Activated naive CD8-positive, alpha-beta T cell treated with anti-CD3 and anti-CD28 coated beads, Interleukin-2, amount 10 ng/mL, durations not matched to agents 7 days and 5 days (primary cell): Measurements from ENCODE around the gene ARHGEF4. TPM values are rescaled to one million over a fixed set of nuclear protein-coding genes. Genes with fewer than 3 reads are reported as not detected.

Experiments
- ATAC-seq: fragments of 150-1000 bp; cut with Tn5 transposase; one replicate; pipeline ENCODE4 v1.10.0; 2021; ENCODE audit warnings: low read depth, moderate library complexity
- POLR2A ChIA-PET: fragments of 350-600 bp; sonication (Branson Sonifier 250); formaldehyde crosslinking; loops from one replicate; lab custom pipeline; 2021; ENCODE audit warnings: antibody characterized with exemption; lab: Charles Lee
- DNase-seq: peaks from one replicate; pipeline ENCODE4 v3.0.0; 2021
- H3K27ac Mint-ChIP-seq: one replicate; pipeline ENCODE4 v1.8.0; 2022; ENCODE audit warnings: mild to moderate bottlenecking, mixed read lengths
- H3K27me3 Mint-ChIP-seq: one replicate; pipeline ENCODE4 v1.8.0; 2022; ENCODE audit warnings: mild to moderate bottlenecking, moderate library complexity, mixed read lengths
- H3K36me3 Mint-ChIP-seq: one replicate; pipeline ENCODE4 v1.8.0; 2021; ENCODE audit warnings: mild to moderate bottlenecking, mixed read lengths
- H3K4me1 Mint-ChIP-seq: one replicate; pipeline ENCODE4 v1.8.0; 2021; ENCODE audit warnings: mixed read lengths
- H3K4me3 Mint-ChIP-seq: one replicate; pipeline ENCODE4 v1.8.0; 2022; ENCODE audit warnings: mild to moderate bottlenecking, moderate library complexity, mixed read lengths
- H3K9me3 Mint-ChIP-seq: one replicate; pipeline ENCODE4 v1.8.0; 2021; ENCODE audit warnings: mixed read lengths
- total RNA-seq, 2 experiments: library from RNA; stranded (reverse); gene quantifications; one replicate each; pipeline ENCODE4 v1.2.3, GENCODE V29; 2021

ARHGEF4 gene
- total RNA-seq, 2 experiments from 2014 or later, result 3.7 to 5.4 TPM

GRCh38 chr2:130966149-130966774 is 129.5 kb downstream of the ARHGEF4 start:
- Mint-ChIP-seq H3K27me3 (peaks cover 60% of the 10 kb centered on the region), H3K9me3 (no peaks in the 10 kb centered on the region), H3K4me1 (peaks cover 19% of the 10 kb centered on the region)

GRCh38 chr2:130966775-130967490 is 130.2 kb downstream of the ARHGEF4 start:
- no peak overlapping the region for H3K4me3 Mint-ChIP-seq

More at GRCh38 chr2:130966149-130966774, 129.5 kb downstream of the ARHGEF4 start:
- H3K36me3 Mint-ChIP-seq, result no peaks in the 10 kb centered on the region
- POLR2A ChIA-PET, result no interaction called here
- ATAC-seq (no peak), DNase-seq (no peak)
- H3K4me3 Mint-ChIP-seq, result no peak overlapping the region
- H3K27ac Mint-ChIP-seq, result no peak overlapping the region

GRCh38 chr2:130972410-130972809 is 135.7 kb downstream of the ARHGEF4 start:
- H3K36me3 Mint-ChIP-seq, result no peaks in the 10 kb centered on the region
- POLR2A ChIA-PET, result interaction anchor here (1.1 kb wide), 1 partner anchor 595 kb away, joined by 3 read pairs; no protein-coding TSS in a partner anchor
- peak; percentile 60 for ATAC-seq

More at GRCh38 chr2:130966775-130967490, 130.2 kb downstream of the ARHGEF4 start:
- POLR2A ChIA-PET, result no interaction called here
- Mint-ChIP-seq H3K4me1 (peaks cover 19% of the 10 kb centered on the region), H3K9me3 (no peaks in the 10 kb centered on the region), H3K36me3 (no peaks in the 10 kb centered on the region), H3K27me3 (peaks cover 54% of the 10 kb centered on the region), H3K27ac (no peak overlapping the region)
- ATAC-seq (no peak), DNase-seq (no peak)

GRCh38 chr2:130975729-130976128 is 139.0 kb downstream of the ARHGEF4 start:
- H3K9me3 Mint-ChIP-seq, result no peaks in the 10 kb centered on the region
- ATAC-seq (no peak), DNase-seq (no peak)
- POLR2A ChIA-PET, result no interaction called here
- H3K4me1 Mint-ChIP-seq, result peaks cover 7% of the 10 kb centered on the region
- H3K27ac Mint-ChIP-seq, result no peak overlapping the region
- H3K36me3 Mint-ChIP-seq, result no peaks in the 10 kb centered on the region
- H3K27me3 Mint-ChIP-seq, result peaks cover 11% of the 10 kb centered on the region
- no peak overlapping the region for H3K4me3 Mint-ChIP-seq

More at GRCh38 chr2:130972410-130972809, 135.7 kb downstream of the ARHGEF4 start:
- H3K27me3 Mint-ChIP-seq, result peaks cover 15% of the 10 kb centered on the region
- peaks cover 10% of the 10 kb centered on the region for H3K4me1 Mint-ChIP-seq
- no peak overlapping the region for H3K4me3 Mint-ChIP-seq
- H3K9me3 Mint-ChIP-seq, result no peaks in the 10 kb centered on the region
- H3K27ac Mint-ChIP-seq, result no peak overlapping the region
- no peak for DNase-seq

- Mint-ChIP-seq H3K4me1 (peaks cover 7% of the 10 kb centered on the region), H3K27ac (no peak overlapping the region), H3K36me3 (no peaks in the 10 kb centered on the region), H3K4me3 (no peak overlapping the region), H3K27me3 (peaks cover 5% of the 10 kb centered on the region), H3K9me3 (no peaks in the 10 kb centered on the region)
- POLR2A ChIA-PET, result no interaction called here
- DNase-seq, result no peak
- ATAC-seq, result no peak
Measured at GRCh38 chr2:130976591-130977237, 140.0 kb downstream of the ARHGEF4 start.

- ATAC-seq, result no peak
Measured at GRCh38 chr2:130977461-130978050, 140.8 kb downstream of the ARHGEF4 start.

GRCh38 chr2:130981667-130982066 is 145.0 kb downstream of the ARHGEF4 start:
- Mint-ChIP-seq H3K4me1 (peaks cover 10% of the 10 kb centered on the region), H3K36me3 (peaks cover 2% of the 10 kb centered on the region), H3K9me3 (peaks cover 3% of the 10 kb centered on the region), H3K27ac (no peak overlapping the region), H3K27me3 (peaks cover 7% of the 10 kb centered on the region), H3K4me3 (no peak overlapping the region)
- no peak for DNase-seq
- POLR2A ChIA-PET, result interaction anchor here (0.7 kb wide), 1 partner anchor 113 kb away, joined by 3 read pairs; no protein-coding TSS in a partner anchor
- ATAC-seq, result no peak

More at GRCh38 chr2:130977461-130978050, 140.8 kb downstream of the ARHGEF4 start:
- no peak overlapping the region for H3K4me3 Mint-ChIP-seq
- H3K9me3 Mint-ChIP-seq, result no peaks in the 10 kb centered on the region
- no peak for DNase-seq
- H3K4me1 Mint-ChIP-seq, result peaks cover 1% of the 10 kb centered on the region
- H3K36me3 Mint-ChIP-seq, result no peaks in the 10 kb centered on the region
- no peak overlapping the region for H3K27ac Mint-ChIP-seq
- POLR2A ChIA-PET, result no interaction called here
- H3K27me3 Mint-ChIP-seq, result peaks cover 4% of the 10 kb centered on the region

- Mint-ChIP-seq H3K27ac (peak overlapping the region; percentile 34), H3K27me3 (peaks cover 5% of the 10 kb centered on the region), H3K36me3 (peaks cover 2% of the 10 kb centered on the region), H3K4me1 (peaks cover 10% of the 10 kb centered on the region), H3K9me3 (peaks cover 3% of the 10 kb centered on the region), H3K4me3 (peak overlapping the region; percentile 21)
- POLR2A ChIA-PET, result no interaction called here
- DNase-seq (no peak), ATAC-seq (no peak)
Measured at GRCh38 chr2:130985206-130985780, 148.6 kb downstream of the ARHGEF4 start.

- peak overlapping the region; percentile 34 for H3K27ac Mint-ChIP-seq
- H3K36me3 Mint-ChIP-seq, result peaks cover 2% of the 10 kb centered on the region
- peaks cover 10% of the 10 kb centered on the region for H3K4me1 Mint-ChIP-seq
- peaks cover 5% of the 10 kb centered on the region for H3K27me3 Mint-ChIP-seq
- H3K9me3 Mint-ChIP-seq, result peaks cover 3% of the 10 kb centered on the region
- ATAC-seq (no peak), DNase-seq (no peak)
- peak overlapping the region; percentile 21 for H3K4me3 Mint-ChIP-seq
- POLR2A ChIA-PET, result no interaction called here
Measured at GRCh38 chr2:130985831-130986649, 149.3 kb downstream of the ARHGEF4 start.

GRCh38 chr2:130986890-130987493 is 150.3 kb downstream of the ARHGEF4 start:
- Mint-ChIP-seq H3K4me1 (peaks cover 10% of the 10 kb centered on the region), H3K27me3 (peaks cover 5% of the 10 kb centered on the region), H3K27ac (no peak overlapping the region), H3K36me3 (peaks cover 2% of the 10 kb centered on the region), H3K9me3 (peaks cover 3% of the 10 kb centered on the region), H3K4me3 (no peak overlapping the region)
- no peak for ATAC-seq
- no peak for DNase-seq
- POLR2A ChIA-PET, result no interaction called here

GRCh38 chr2:130987519-130988425 is 151.1 kb downstream of the ARHGEF4 start:
- H3K27ac Mint-ChIP-seq, result no peak overlapping the region
- H3K9me3 Mint-ChIP-seq, result peaks cover 3% of the 10 kb centered on the region
- peaks cover 10% of the 10 kb centered on the region for H3K4me1 Mint-ChIP-seq
- ATAC-seq, result no peak
- no peak overlapping the region for H3K4me3 Mint-ChIP-seq
- peaks cover 2% of the 10 kb centered on the region for H3K36me3 Mint-ChIP-seq
- H3K27me3 Mint-ChIP-seq, result peaks cover 1% of the 10 kb centered on the region
- POLR2A ChIA-PET, result no interaction called here
- no peak for DNase-seq
